SH-SY5Y (cell line): Measurements from ENCODE around the gene PMVK.

ENCODE experiments used
- GATA2 ChIP-seq: IDR thresholded peaks from 2 replicates; pipeline ENCODE4 v1.6.1; 2011; ENCODE audit warnings: mild to moderate bottlenecking, low read depth, low read length
- GATA3 ChIP-seq: IDR thresholded peaks from 2 replicates; pipeline ENCODE4 v1.6.1; 2011; ENCODE audit warnings: low read depth, mild to moderate bottlenecking, low read length, moderate library complexity

DNA sequence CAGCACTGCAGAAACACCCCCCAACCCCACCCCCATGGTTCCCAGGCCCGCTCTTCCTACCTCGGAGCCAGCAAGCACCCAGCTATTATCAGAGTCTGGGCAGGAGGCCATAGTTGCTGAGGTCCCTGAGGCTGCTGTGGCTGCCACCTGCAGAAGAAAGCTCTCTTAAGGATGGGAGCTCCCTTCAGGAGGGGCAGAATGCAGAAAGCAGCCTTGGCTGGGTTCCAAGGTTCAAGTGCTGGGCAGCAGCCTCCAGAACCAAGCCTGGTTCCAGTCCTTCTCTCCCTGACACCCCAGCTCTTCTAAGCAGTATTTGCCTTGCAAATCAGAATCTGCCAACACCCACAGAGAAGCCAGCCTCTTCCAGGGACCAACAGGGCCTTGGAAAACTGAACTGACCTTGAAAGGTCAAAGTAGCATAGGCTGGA lies 17.1 kb upstream of the PMVK start:
- no peak for TF ChIP-seq GATA3
- no peak for TF ChIP-seq GATA2
